HCT116 (cell line): ENCODE results near the gene CTNNA2. TPM values are rescaled to one million over a fixed set of nuclear protein-coding genes. Genes with fewer than 3 reads are reported as not detected.

Source experiments
- ATAC-seq: fragments of 200-7000 bp; cut with Tn5 transposase; 2 replicates; pipeline ENCODE4 v1.9.1; 2020; ENCODE audit warnings: mild to moderate bottlenecking, moderate library complexity
- BruUV-seq: library from RNA; stranded (reverse); fragments of 400-500 nt; replicated peaks from 2 replicates; lab custom pipeline; 2021; lab: Mats Ljungman, UMichigan
- CTCF ChIA-PET: fragments of 300-600 bp; sonication (Branson Sonifier 250); formaldehyde crosslinking; loops from one replicate; lab custom pipeline; 2021; ENCODE audit warnings: antibody characterized with exemption; lab: Charles Lee
- POLR2A ChIA-PET: fragments of 300-600, 350-600 bp; sonication (Branson Sonifier 250); formaldehyde crosslinking; loops from one replicate; lab custom pipeline; 2021; ENCODE audit warnings: antibody characterized with exemption; lab: Charles Lee
- RAD21 ChIA-PET, 2 experiments: fragments of 300-600 bp; sonication (Branson Sonifier 250); formaldehyde crosslinking; loops; one replicate each; lab custom pipeline; 2023; ENCODE audit warnings: low total read pairs in 2 of 2; ENCODE audit not compliant: uncharacterized antibody in 2 of 2, unreplicated experiment in 2 of 2, low non-redundant PET in 1 of 2; lab: Charles Lee
- DNase-seq: peaks from one replicate; pipeline ENCODE4 v3.0.0-alpha.2; 2010; ENCODE audit warnings: low read depth, low spot score
- H2AFZ ChIP-seq: fragments of 200-600 bp; shearing (Covaris generic), sonication (generic); 2 replicates; pipeline ENCODE4 v1.6.1; 2017; ENCODE audit warnings: low read depth, mixed run types, mixed read lengths, antibody characterized with exemption, low read length; ENCODE audit not compliant: poor library complexity, severe bottlenecking
- H3K27ac ChIP-seq: 2 replicates; pipeline ENCODE4 v1.5.1; 2012; ENCODE audit warnings: low read depth, low read length
- H3K27me3 ChIP-seq: fragments of 200-600 bp; sonication (generic); 2 replicates; pipeline ENCODE4 v1.6.1; 2016; ENCODE audit warnings: mixed run types, low read length, mixed read lengths; ENCODE audit not compliant: insufficient read depth
- H3K36me3 ChIP-seq, 2 experiments: fragments of 200-500 bp in 1 of 2; fragments of 200-600 bp in 1 of 2; sonication (Bioruptor generic) in 1 of 2; sonication (generic) in 1 of 2; 2 replicates each; pipeline versions ENCODE4 v1.5.1 to v1.6.1; 2014 to 2016; ENCODE audit warnings: low read length in 2 of 2, inconsistent platforms in 1 of 2, mixed read lengths in 1 of 2, mixed run types in 1 of 2; ENCODE audit not compliant: insufficient read depth in 2 of 2, control insufficient read depth in 1 of 2
- H3K4me1 ChIP-seq, 2 experiments: fragments of 200-600 bp in 1 of 2; sonication (generic) in 1 of 2; 2 replicates each; pipeline versions ENCODE4 v1.5.1 to v1.6.1; 2012 to 2017; ENCODE audit warnings: low read length in 2 of 2, inconsistent platforms in 1 of 2, mild to moderate bottlenecking in 1 of 2, mixed read lengths in 1 of 2, mixed run types in 1 of 2, moderate library complexity in 1 of 2; ENCODE audit not compliant: insufficient read depth in 2 of 2, control insufficient read depth in 1 of 2
- H3K4me2 ChIP-seq: fragments of 200-600 bp; sonication (generic); 2 replicates; pipeline ENCODE4 v1.6.1; 2017; ENCODE audit warnings: mixed run types, low read length, mixed read lengths
- H3K4me3 ChIP-seq, 2 experiments: fragments of 200-600 bp in 1 of 2; sonication (generic) in 1 of 2; replicated peaks in 1 of 2; 2 replicates each; pipeline ENCODE4 v1.5.1; 2011 to 2016; ENCODE audit warnings: low read length in 2 of 2, control low read depth in 1 of 2, low read depth in 1 of 2, mild to moderate bottlenecking in 1 of 2, mixed read lengths in 1 of 2, mixed run types in 1 of 2
- H3K79me2 ChIP-seq: fragments of 200-600 bp; sonication (generic); 2 replicates; pipeline ENCODE4 v1.6.1; 2017; ENCODE audit warnings: mild to moderate bottlenecking, mixed run types, low read length, moderate library complexity, mixed read lengths; ENCODE audit not compliant: insufficient read depth
- H3K9ac ChIP-seq: fragments of 200-600 bp; sonication (generic); 2 replicates; pipeline ENCODE4 v1.6.1; 2016; ENCODE audit warnings: low read length, mixed read lengths
- H3K9me2 ChIP-seq: fragments of 200-600 bp; sonication (generic), shearing (Covaris generic); 2 replicates; pipeline ENCODE4 v1.6.1; 2017; ENCODE audit warnings: mixed run types, mild to moderate bottlenecking, moderate library complexity; ENCODE audit not compliant: insufficient read depth
- H3K9me3 ChIP-seq, 2 experiments: fragments of 200-500 bp in 1 of 2; fragments of 200-600 bp in 1 of 2; sonication (Bioruptor generic) in 1 of 2; sonication (generic) in 1 of 2; 2 replicates each; pipeline ENCODE4 v1.6.1; 2014 to 2017; ENCODE audit warnings: low read length in 2 of 2, mixed read lengths in 2 of 2, inconsistent platforms in 1 of 2, low read depth in 1 of 2, mild to moderate bottlenecking in 1 of 2, mixed run types in 1 of 2, moderate library complexity in 1 of 2; ENCODE audit not compliant: control insufficient read depth in 1 of 2, insufficient read depth in 1 of 2
- H4K20me1 ChIP-seq: fragments of 200-600 bp; sonication (generic), shearing (Covaris generic); 2 replicates; pipeline ENCODE4 v1.6.1; 2017; ENCODE audit warnings: mixed run types, mild to moderate bottlenecking, moderate library complexity; ENCODE audit not compliant: insufficient read depth
- ATF3 ChIP-seq: IDR thresholded peaks from 2 replicates; pipeline ENCODE4 v1.6.1; 2012
- CEBPB ChIP-seq: IDR thresholded peaks from 2 replicates; pipeline ENCODE4 v1.6.1; 2012; ENCODE audit warnings: low read depth
- CTCF ChIP-seq, 3 experiments: fragments of 200-600 bp in 1 of 3; sonication (generic) in 1 of 3; IDR thresholded peaks in 2 of 3; conservative IDR thresholded peaks in 1 of 3; 2 replicates each; pipeline ENCODE4 v1.5.1; 2012 to 2017; ENCODE audit warnings: low read depth in 2 of 3, low read length in 2 of 3, antibody characterized with exemption in 1 of 3, borderline replicate concordance in 1 of 3, control low read depth in 1 of 3, mild to moderate bottlenecking in 1 of 3, mixed read lengths in 1 of 3, mixed run types in 1 of 3, moderate library complexity in 1 of 3; ENCODE audit not compliant: insufficient read depth in 1 of 3
- EZH2phosphoT487 ChIP-seq: fragments of 200-600 bp; IDR thresholded peaks from 2 replicates; pipeline ENCODE4 v1.6.1; 2018; ENCODE audit warnings: antibody characterized with exemption, borderline replicate concordance
- FOSL1 ChIP-seq: IDR thresholded peaks from 2 replicates; pipeline ENCODE4 v1.6.1; 2012; ENCODE audit warnings: low read depth
- JUND ChIP-seq: IDR thresholded peaks from 2 replicates; pipeline ENCODE4 v1.6.1; 2012
- POLR2A ChIP-seq: IDR thresholded peaks from 2 replicates; pipeline ENCODE4 v1.7.0; 2011; ENCODE audit warnings: borderline replicate concordance; ENCODE audit not compliant: insufficient read depth, insufficient read length; ENCODE audit errors: extremely low read depth
- POLR2AphosphoS5 ChIP-seq: IDR thresholded peaks from 2 replicates; pipeline ENCODE4 v1.6.1; 2011; ENCODE audit warnings: mild to moderate bottlenecking, low read depth, low read length, moderate library complexity
- RAD21 ChIP-seq: IDR thresholded peaks from 2 replicates; pipeline ENCODE4 v1.6.1; 2012; ENCODE audit warnings: low read depth, mild to moderate bottlenecking
- SP1 ChIP-seq: IDR thresholded peaks from 2 replicates; pipeline ENCODE4 v1.6.1; 2012; ENCODE audit warnings: low read depth
- SRF ChIP-seq: IDR thresholded peaks from 2 replicates; pipeline ENCODE4 v1.6.1; 2012; ENCODE audit warnings: low read depth
- TCF7L2 ChIP-seq: IDR thresholded peaks from 2 replicates; pipeline ENCODE4 v1.7.0; 2011; ENCODE audit warnings: borderline replicate concordance, inconsistent platforms; ENCODE audit not compliant: insufficient read depth, insufficient read length; ENCODE audit errors: extremely low read depth
- YY1 ChIP-seq: IDR thresholded peaks from 2 replicates; pipeline ENCODE4 v1.6.1; 2011; ENCODE audit warnings: low read length, low read depth, moderate library complexity, mild to moderate bottlenecking; ENCODE audit not compliant: insufficient replicate concordance; ENCODE audit errors: extremely low read depth
- ZFX ChIP-seq: fragments of 450-650 bp; IDR thresholded peaks from 2 replicates; pipeline ENCODE4 v1.6.1; 2017
- ZNF274 ChIP-seq: fragments of 200-500 bp; sonication (Bioruptor generic); IDR thresholded peaks from 2 replicates; pipeline ENCODE4 v1.6.1; 2014; ENCODE audit warnings: mild to moderate bottlenecking, low read depth, low read length, inconsistent platforms
- intact Hi-C: fragments of 100-400 bp; cut with micrococcal nuclease; formaldehyde crosslinking; loops from 2 replicates; pipeline ENCODE4 v1.10.0; 2022
- total RNA-seq: library from RNA; stranded (reverse); gene quantifications from one replicate; pipeline ENCODE4 v1.2.1, GENCODE V29; 2021; ENCODE audit not compliant: unreplicated experiment

CTNNA2 gene
- total RNA-seq, 1 experiment from 2014 or later, result not detected

GRCh38 chr2:80429251-80429650, 916.4 kb downstream of the CTNNA2 start:
- BruUV-seq, result no TSS peak
- H3K79me2 ChIP-seq, result no peaks in the 10 kb centered on the region
- H3K4me3 ChIP-seq, result no peak overlapping the region
- H3K27me3 ChIP-seq, result no peaks in the 10 kb centered on the region
- intact Hi-C loops, result no loop called here
- H2AFZ ChIP-seq, result no peak overlapping the region
- POLR2A ChIA-PET, result no interaction called here
- peaks cover 3 to 10% of the 10 kb centered on the region in 2 experiments; a peak in 2 of 4 replicates for H3K9me3 ChIP-seq
- H3K9ac ChIP-seq, result no peak overlapping the region
- CTCF ChIA-PET, result no interaction called here
- no peaks in the 10 kb centered on the region for H3K36me3 ChIP-seq
- RAD21 ChIA-PET, result no interaction called here
- H3K4me2 ChIP-seq, result no peak overlapping the region
- DNase-seq (no peak), ATAC-seq (no peak)
- H3K27ac ChIP-seq, result no peak overlapping the region
- H3K4me1 ChIP-seq, result no peaks in the 10 kb centered on the region
- no peaks in the 10 kb centered on the region for H3K9me2 ChIP-seq
- TF ChIP-seq EZH2phosphoT487 (no peak), ZFX (no peak), CTCF (IDR thresholded peaks at IDR 0.05 in 2 of 3, conservative IDR thresholded peaks at IDR 0.05 in 1 of 3; ENCODE audit: borderline replicate concordance in 1 of 3, insufficient read depth in 1 of 3, low read depth in 2 of 3, low read length in 2 of 3) (no peak), POLR2A (no peak), JUND (no peak), ZNF274 (no peak), TCF7L2 (no peak), POLR2AphosphoS5 (no peak), ATF3 (no peak), RAD21 (no peak), SRF (no peak), CEBPB (no peak), FOSL1 (no peak), YY1 (no peak), SP1 (no peak)
- H4K20me1 ChIP-seq, result no peaks in the 10 kb centered on the region
